HG02798 (cell line): Measurements from ENCODE around the gene CBX3.
A peak's percentile ranks its signal among the peaks of the same experiment; 100 is the strongest.
"Not testable (repeated sequence)": the region's sequence is repeated elsewhere in the genome, so short reads cannot be mapped to it uniquely, and the experiment has no call there.

Experiments used
- ATAC-seq: cut with Tn5 transposase; IDR thresholded peaks from one replicate; pipeline ENCODE4 v1.9.1; 2021; ENCODE audit warnings: mild to moderate bottlenecking; ENCODE audit not compliant: unreplicated experiment, poor library complexity

Gene CBX3

DNA sequence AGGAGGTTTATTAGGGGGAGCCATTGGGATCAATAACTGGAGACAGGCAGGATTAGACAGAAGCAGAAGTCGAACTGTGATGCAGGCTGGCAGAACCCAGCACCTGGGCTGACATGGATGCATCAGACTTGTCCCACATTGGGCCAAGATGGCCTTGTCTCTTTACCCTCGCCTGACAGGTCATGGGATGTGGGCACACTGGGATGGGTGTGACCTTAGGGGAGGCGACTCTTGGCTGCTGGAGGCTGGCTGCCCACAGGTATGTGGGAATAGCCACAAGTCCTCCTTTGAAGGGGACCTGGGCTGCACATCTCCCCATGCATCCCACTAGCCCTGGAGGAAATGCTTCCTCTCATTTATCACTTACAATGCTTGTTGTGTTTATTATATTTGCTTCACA, 32.3 kb upstream of the CBX3 start:
- no peak for ATAC-seq

DNA sequence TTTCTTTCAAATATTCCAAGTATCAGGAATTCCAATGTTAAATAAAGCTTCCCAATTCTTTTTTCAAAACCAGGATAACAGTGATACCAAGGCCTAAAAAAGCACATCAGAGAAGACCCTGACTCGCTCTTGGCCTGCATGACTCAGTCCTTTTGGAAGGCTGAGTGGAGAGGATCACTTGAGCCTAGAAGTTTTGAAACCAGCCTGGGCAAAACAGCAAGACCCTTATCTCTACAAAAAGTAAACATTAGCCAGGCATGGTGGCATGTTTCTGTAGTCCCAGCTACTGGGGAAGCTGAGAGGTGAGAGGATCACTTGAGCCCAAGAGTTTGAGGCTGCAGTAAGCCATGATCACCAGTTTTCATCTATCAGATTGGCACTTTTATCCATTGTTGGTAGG, 30.9 kb upstream of the CBX3 start:
- no peak for ATAC-seq

DNA sequence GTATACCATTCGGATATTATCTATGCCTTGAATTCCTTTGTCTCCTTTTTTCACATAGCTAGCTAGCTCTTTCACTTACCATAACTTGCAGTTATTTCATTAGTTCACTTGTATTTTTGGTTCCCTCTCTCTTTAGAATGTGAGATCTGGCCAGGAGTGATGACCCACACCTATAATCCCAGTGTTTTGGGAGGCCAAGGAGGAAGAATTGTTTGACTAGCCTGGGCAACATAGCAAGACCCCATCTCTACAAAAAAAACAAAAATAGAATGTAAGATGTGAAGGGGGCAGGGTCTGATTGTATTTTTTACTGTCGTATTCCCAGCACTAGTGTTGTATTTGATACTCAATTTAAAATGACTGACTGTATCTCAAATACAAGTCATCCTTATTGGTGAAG, 29.9 kb upstream of the CBX3 start:
- ATAC-seq: no peak

DNA sequence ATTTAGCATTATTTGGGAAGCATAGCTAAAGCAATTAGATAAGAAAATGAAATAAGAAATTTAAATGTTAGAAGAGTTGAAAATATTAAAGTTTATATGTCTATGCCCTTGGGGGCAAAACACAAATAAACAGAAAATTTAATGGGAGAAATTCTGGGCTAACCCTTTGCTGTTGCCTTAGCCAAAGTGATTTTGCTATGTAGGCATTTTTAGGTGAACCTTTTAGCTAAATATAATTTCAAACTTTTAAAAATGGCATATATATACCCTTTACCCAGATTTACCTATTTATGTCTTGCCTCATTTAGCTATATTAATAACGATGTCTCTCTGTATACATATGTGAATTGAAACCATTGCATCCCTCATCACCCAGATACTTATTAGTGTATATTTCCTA, 29.5 kb upstream of the CBX3 start:
- no peak for ATAC-seq

DNA sequence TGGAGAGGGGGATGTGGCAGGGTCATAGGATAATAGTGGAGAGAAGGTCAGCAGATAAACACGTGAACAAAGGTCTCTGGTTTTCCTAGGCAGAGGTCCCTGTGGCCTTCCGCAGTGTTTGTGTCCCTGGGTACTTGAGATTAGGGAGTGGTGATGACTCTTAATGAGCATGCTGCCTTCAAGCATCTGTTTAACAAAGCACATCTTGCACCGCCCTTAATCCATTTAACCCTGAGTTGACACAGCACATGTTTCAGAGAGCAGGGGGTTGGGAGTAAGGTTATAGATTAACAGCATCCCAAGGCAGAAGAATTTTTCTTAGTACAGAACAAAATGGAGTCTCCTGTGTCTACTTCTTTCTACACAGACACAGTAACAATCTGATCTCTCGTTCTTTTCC, 25.6 kb upstream of the CBX3 start:
- not testable (repeated sequence) for ATAC-seq

DNA sequence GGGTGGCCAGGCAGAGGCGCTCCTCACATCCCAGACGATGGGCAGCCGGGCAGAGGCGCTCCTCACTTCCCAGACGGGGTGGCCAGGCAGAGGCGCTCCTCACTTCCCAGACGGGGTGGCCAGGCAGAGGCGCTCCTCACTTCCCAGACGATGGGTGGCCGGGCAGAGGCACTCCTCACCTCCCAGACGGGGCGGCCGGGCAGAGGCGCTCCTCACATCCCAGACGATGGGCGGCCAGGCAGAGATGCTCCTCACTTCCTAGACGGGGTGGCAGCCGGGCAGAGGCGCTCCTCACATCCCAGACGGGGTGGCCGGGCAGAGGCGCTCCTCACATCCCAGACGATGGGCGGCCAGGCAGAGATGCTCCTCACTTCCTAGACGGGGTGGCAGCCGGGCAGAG, 24.8 kb upstream of the CBX3 start:
- not testable (repeated sequence) for ATAC-seq

DNA sequence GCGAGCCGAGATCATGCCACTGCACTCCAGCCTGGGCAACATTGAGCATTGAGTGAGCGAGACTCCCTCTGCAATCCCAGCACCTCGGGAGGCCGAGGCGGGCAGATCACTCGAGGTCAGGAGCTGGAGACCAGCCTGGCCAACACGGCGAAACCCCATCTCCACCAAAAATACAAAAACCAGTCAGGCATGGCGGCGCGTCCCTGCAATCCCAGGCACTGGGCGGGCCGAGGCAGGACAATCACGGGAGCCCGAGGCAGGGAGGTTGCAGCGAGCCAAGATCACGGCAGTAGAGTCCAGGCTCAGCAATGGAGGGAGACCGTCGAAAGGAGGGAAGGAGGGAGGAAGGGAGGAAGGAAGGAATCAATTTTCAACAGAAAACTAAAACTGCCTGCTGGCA, 24.3 kb upstream of the CBX3 start:
- ATAC-seq: not testable (repeated sequence)

DNA sequence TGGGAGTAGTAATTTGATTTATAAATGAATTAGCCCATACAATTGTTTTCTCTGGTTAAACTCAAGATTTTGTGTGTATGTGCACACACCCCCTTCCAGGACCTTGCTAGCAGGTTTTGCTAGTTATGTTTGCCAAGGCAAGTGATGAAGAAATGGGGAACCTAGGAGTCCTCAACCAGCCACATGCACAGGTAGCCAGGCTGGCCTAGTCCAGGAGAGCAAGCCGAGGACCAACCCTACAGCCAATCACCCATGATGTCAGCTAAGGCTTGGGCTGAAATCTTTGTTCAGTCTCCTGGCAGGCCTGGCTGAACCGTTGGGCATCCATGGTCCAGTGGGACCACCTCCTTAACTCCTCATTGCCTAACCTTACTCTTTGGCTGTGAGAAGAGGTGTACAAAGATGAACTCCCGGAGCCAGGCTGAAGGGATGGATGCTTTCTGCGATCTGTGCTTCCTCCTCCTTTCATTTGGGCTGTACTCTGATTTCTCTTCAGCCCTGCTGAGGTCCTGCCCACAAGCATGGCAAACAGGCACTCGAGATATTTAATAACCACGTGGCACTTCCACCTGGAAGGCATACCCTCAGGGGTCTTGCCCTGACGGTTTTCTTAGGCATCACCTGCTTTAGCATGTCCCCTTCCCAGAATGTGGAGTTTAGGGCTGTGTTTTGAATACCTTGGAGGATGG, 23.1 kb upstream of the CBX3 start:
- ATAC-seq: no peak

DNA sequence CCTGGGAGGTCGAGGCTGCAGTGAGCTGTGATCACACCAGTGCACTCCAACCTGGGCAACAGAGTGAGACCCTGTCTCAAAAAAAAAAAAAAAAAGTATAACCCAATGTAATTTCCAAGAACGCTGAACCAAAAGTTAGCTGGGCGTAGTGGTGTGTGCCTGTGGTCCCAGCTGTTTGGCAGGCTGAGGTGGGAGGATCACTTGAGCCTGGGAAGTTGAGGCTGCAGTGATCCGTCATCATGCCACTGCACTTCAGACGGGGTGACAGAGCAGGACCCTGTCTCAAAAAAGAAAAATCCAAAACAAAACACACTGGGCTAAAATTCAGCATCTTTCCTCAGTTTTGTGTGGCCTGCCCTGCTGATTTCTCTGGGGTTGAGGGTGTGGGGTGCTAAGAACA, 22.1 kb upstream of the CBX3 start:
- no peak for ATAC-seq

DNA sequence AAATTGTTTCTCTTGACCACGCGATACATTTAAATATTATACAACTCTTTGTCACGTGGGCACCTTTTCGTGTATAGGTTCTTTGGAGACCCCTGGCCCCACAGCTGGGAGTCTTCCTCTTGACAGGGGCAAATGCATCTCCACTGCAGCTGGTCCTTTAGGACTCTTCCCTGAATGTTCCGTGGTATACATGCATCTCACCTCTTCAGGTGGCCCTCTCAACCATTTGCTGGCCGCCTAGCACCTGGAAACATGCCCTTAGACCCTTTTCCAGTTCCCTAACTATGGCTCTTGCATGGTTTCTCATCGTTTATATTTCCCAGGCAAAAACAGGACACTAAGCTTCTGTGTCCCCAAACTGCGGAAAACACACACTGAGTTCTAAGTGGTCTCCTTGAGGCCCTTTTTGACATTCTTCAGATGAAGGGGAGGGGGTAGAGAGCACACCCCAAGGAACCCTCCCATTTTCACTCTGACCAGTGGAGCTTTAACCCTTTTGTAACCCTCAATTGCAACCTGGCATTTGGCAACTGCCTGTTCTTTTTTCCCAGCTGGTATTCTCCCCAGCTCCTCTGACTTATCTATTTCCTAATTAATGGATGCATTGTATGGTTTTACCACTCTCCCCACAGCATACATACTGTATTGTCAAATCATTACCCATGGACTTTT, 21.6 kb upstream of the CBX3 start:
- ATAC-seq: no peak

DNA sequence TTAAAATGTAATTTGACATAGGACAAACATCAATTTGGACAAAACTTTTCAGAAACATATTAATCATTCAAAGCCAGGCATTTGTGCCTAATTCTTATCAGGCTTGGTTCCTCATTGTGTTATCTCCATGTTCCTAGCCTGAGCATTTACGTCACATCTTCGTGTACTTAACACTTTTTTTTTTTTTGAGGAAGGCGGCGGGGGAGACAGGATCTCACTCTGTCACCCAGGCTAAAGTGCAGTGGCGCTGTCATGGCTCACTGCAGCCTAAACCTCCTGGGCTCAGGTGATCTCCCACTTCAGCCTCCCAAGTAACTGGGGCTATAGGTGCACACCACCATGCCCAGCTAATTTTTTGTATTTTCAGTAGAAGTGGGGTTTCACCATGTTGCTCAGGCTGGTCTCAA, 20.8 kb upstream of the CBX3 start:
- ATAC-seq: no peak

DNA sequence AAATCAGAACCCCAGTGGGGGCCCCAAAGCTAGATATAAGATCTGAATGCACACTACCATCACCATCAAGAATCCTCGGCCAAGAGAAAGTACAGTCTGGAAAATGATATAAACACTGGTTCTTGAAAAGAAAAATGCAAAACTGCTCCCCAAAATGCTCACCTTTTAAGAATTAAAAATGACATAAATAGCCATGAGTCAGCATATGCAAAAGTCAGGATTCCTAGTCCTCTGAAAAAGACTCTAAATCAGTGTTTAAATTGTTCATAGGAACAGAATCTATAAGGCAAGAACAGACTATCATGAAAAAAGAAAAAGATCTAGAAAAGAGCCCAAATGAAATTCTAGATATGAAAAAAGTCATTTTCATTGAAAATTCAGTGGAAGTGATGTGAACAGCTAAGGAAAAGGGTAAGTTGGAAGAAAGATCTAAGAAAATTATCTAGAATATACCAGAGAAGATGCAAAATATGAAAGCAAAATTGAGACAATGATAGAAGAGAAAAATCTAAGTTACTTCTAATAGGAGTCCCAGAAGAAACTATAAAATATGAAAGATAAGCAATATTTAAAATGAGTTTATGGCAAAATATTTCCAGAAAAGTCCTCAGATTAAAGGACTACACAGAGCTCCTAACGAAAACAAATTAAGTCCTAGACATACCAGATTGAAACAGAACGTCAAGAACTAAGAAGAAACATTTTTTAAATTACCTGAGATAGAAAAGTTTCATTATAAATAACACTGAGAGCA, 19.9 kb upstream of the CBX3 start:
- ATAC-seq: no peak

DNA sequence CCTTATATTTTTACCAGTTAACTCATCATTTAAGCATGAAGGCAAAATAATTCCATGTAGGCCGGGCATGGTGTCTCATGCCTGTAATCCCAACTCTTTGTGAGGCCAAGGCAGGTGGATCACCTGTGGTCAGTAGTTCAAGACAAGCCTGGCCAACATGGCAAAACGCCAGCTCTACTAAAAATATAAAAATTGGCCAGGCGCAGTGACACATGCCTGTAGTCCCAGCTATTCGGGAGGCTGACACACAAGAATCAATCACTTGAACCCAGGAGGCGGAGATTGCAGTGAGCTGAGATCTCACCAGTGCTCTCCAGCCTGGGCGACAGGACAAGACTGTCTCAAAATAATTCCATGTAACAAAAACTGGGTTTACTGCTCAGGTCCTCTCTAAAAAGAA, 19.3 kb upstream of the CBX3 start:
- ATAC-seq: no peak

DNA sequence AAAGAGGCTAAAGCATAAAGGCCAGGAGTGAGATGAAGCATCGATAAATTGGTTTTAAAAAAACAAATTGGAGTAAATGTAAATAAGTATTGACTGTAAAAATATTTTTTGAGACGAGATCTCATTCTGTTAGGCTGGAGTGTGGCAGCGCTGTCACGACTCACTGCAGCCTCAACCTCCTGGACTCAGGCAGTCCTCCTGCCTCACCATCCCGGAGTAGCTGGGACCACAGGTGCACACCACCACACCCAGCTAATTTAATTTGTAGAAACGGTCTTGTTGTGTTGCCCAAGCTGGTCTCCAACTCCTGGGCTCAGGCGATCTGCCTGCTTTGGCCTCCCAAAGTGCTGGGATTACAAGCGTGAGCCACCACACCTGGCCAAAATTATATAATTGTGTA, 18.8 kb upstream of the CBX3 start:
- ATAC-seq: no peak

DNA sequence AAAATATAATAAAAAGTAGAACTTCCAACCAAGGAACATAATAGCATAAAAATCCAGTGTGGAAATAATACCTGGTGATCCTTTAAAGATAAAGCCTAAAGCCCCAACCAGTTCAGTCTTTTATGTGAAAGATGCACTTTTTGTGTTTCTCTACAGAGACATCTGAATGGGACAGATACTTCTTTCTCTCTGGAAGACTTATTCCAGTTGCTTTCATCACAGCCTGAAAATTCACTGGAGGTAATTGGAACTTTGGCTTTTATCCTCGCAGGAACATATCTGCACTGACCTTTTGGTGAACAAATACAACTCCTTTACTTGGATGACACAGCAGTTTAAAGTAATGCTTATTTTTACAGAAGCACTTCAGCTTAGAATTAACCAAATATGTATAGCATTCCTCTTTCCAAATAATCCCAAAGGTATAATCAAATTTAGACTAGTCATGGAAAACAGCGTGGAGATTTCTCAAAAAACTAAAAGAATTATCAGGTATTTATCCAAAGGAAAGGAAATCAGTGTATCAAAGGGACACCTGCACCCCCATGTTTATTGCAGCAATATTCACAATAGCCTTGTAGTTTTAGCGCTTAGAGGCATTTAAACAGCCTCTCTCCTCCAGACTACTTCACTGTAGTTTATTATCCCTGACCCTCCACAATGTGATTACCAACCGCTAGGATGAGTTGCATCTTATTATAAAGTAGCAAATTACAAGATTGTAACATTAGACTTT, 17.8 kb upstream of the CBX3 start:
- no peak for ATAC-seq

DNA sequence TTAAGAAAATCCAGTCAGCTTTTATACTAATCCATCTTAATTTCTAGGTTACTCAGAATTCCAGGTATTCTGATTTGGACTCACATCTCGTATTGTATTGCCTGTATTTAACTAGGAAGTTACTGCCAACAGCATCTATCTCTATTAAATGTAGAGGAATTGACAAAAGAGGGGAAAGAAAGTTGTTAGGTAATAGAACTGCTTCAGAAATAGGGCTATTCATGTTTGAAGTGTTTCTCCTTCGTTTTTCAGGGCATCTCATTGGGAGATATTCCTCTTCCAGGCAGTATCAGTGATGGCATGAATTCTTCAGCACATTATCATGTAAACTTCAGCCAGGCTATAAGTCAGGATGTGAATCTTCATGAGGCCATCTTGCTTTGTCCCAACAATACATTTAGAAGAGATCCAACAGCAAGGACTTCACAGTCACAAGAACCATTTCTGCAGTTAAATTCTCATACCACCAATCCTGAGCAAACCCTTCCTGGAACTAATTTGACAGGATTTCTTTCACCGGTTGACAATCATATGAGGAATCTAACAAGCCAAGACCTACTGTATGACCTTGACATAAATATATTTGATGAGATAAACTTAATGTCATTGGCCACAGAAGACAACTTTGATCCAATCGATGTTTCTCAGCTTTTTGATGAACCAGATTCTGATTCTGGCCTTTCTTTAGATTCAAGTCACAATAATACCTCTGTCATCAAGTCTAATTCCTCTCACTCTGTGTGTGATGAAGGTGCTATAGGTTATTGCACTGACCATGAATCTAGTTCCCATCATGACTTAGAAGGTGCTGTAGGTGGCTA, 17.1 kb upstream of the CBX3 start:
- not testable (repeated sequence) for ATAC-seq

DNA sequence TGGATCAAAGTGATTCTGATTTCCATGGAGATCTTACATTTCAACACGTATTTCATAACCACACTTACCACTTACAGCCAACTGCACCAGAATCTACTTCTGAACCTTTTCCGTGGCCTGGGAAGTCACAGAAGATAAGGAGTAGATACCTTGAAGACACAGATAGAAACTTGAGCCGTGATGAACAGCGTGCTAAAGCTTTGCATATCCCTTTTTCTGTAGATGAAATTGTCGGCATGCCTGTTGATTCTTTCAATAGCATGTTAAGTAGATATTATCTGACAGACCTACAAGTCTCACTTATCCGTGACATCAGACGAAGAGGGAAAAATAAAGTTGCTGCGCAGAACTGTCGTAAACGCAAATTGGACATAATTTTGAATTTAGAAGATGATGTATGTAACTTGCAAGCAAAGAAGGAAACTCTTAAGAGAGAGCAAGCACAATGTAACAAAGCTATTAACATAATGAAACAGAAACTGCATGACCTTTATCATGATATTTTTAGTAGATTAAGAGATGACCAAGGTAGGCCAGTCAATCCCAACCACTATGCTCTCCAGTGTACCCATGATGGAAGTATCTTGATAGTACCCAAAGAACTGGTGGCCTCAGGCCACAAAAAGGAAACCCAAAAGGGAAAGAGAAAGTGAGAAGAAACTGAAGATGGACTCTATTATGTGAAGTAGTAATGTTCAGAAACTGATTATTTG, 16.3 kb upstream of the CBX3 start:
- peak; percentile 45 for ATAC-seq

DNA sequence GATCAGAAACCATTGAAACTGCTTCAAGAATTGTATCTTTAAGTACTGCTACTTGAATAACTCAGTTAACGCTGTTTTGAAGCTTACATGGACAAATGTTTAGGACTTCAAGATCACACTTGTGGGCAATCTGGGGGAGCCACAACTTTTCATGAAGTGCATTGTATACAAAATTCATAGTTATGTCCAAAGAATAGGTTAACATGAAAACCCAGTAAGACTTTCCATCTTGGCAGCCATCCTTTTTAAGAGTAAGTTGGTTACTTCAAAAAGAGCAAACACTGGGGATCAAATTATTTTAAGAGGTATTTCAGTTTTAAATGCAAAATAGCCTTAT, 15.7 kb upstream of the CBX3 start:
- no peak for ATAC-seq
